MCF 10A (cell line): ENCODE measurements around the gene CDK5RAP3. TPM values are rescaled to one million over a fixed set of nuclear protein-coding genes. Genes with fewer than 3 reads are reported as not detected.

Experiments used
- BruUV-seq: library from RNA; stranded (reverse); fragments of 400-500 nt; replicated peaks from 2 replicates; lab custom pipeline; 2021; lab: Mats Ljungman, UMichigan
- CTCF ChIA-PET: fragments of 300-600 bp; sonication (Branson Sonifier 250); formaldehyde crosslinking; extraction: SDS; loops from one replicate; lab custom pipeline; 2021; ENCODE audit warnings: antibody characterized with exemption, inconsistent platforms; lab: Yijun Ruan, JAX
- POLR2A ChIA-PET: fragments of 300-600, 350-650 bp; sonication (Branson Sonifier 250); formaldehyde crosslinking; extraction: SDS; loops from one replicate; lab custom pipeline; 2020; ENCODE audit warnings: antibody characterized with exemption, inconsistent platforms; lab: Yijun Ruan, JAX
- DNase-seq: peaks from one replicate; pipeline ENCODE4 v3.0.0-alpha.2; 2018; ENCODE audit not compliant: unreplicated experiment
- H3K27ac Mint-ChIP-seq: one replicate; pipeline ENCODE4 v1.8.0; 2022; ENCODE audit warnings: mild to moderate bottlenecking, low read depth, mixed read lengths; ENCODE audit not compliant: unreplicated experiment
- H3K27me3 Mint-ChIP-seq: one replicate; pipeline ENCODE4 v1.8.0; 2022; ENCODE audit warnings: mixed read lengths; ENCODE audit not compliant: insufficient read depth, unreplicated experiment
- H3K36me3 Mint-ChIP-seq: one replicate; pipeline ENCODE4 v1.8.0; 2022; ENCODE audit warnings: mild to moderate bottlenecking, moderate library complexity, mixed read lengths; ENCODE audit not compliant: insufficient read depth, unreplicated experiment
- H3K4me1 Mint-ChIP-seq: one replicate; pipeline ENCODE4 v1.8.0; 2022; ENCODE audit warnings: mixed read lengths; ENCODE audit not compliant: insufficient read depth, unreplicated experiment
- H3K4me3 Mint-ChIP-seq: one replicate; pipeline ENCODE4 v1.8.0; 2022; ENCODE audit warnings: mild to moderate bottlenecking, moderate library complexity, mixed read lengths; ENCODE audit not compliant: unreplicated experiment
- H3K9me3 Mint-ChIP-seq: one replicate; pipeline ENCODE4 v1.8.0; 2022; ENCODE audit warnings: mixed read lengths; ENCODE audit not compliant: unreplicated experiment
- intact Hi-C: fragments of 100-400 bp; cut with micrococcal nuclease; formaldehyde crosslinking; loops from 2 replicates; pipeline ENCODE4 v1.14.1; 2022
- total RNA-seq: library from RNA; stranded (reverse); gene quantifications from 2 replicates; pipeline ENCODE4 v1.2.3, GENCODE V29; 2022
- TF ChIP-seq, protein P1 (sequence below): fragments of 200-600 bp; IDR thresholded peaks from one replicate; pipeline ENCODE4 v1.8.0; 2022; ENCODE audit warnings: antibody characterized with exemption, mild to moderate bottlenecking; ENCODE audit not compliant: unreplicated experiment

CDK5RAP3 gene
- total RNA-seq, 1 experiment from 2014 or later: 132 TPM

DNA sequence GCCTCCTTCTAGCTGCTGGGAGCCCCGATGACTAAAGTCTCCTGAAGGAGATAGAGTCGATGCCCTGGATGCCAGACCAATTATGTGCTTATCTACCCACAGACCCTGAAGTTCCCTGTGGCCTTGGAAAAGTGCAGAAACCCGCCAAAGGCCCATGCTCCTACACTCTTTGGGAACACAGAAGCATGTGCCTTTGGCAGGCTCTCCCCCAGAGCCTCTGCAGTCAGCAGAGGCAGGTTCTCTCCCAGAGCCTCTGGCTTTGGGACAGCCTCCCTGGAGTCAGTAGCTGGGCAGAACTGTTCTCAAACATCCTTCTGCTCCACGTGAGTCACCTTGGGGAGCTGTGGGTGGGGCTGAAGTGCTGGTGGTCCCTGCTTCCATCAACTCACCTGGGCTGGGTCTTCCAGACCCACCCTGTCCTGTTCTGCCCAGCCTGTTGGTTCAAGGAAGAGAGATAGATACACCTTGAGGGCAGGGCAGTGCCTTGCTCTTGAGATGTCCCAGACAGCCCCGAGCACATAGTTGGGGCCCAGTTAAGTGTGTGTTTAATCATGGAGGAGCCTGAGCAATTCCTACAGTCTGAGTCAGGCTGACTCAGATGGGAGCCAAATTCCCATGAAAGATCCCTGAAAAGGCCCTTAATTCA lies 3.2 kb upstream of the CDK5RAP3 start:
- ChIA-PET CTCF (interaction anchor here (0.6 to 11.2 kb wide), 6 partner anchors 17 to 235 kb away, joined by 3 to 336 read pairs (median 4); partner anchors contain the start of gene PRR15L), POLR2A (interaction anchor here (0.6 to 9.4 kb wide), 6 partner anchors 14 to 84 kb away, joined by 3 to 256 read pairs (median 6); partner anchors contain the start of genes PNPO, PRR15L and SP2)
- intact Hi-C loops: no loop called here
- H3K27ac Mint-ChIP-seq: peak overlapping the region; percentile 90
- H3K4me1 Mint-ChIP-seq: peaks cover 31% of the 10 kb centered on the region
- H3K36me3 Mint-ChIP-seq: peaks cover 10% of the 10 kb centered on the region
- no peaks in the 10 kb centered on the region for H3K27me3 Mint-ChIP-seq
- DNase-seq: peak; percentile 80
- H3K4me3 Mint-ChIP-seq: no peak overlapping the region
- TF ChIP-seq, protein P1, sequence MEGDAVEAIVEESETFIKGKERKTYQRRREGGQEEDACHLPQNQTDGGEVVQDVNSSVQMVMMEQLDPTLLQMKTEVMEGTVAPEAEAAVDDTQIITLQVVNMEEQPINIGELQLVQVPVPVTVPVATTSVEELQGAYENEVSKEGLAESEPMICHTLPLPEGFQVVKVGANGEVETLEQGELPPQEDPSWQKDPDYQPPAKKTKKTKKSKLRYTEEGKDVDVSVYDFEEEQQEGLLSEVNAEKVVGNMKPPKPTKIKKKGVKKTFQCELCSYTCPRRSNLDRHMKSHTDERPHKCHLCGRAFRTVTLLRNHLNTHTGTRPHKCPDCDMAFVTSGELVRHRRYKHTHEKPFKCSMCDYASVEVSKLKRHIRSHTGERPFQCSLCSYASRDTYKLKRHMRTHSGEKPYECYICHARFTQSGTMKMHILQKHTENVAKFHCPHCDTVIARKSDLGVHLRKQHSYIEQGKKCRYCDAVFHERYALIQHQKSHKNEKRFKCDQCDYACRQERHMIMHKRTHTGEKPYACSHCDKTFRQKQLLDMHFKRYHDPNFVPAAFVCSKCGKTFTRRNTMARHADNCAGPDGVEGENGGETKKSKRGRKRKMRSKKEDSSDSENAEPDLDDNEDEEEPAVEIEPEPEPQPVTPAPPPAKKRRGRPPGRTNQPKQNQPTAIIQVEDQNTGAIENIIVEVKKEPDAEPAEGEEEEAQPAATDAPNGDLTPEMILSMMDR: no peak
- H3K9me3 Mint-ChIP-seq: no peaks in the 10 kb centered on the region
- BruUV-seq: no TSS peak

DNA sequence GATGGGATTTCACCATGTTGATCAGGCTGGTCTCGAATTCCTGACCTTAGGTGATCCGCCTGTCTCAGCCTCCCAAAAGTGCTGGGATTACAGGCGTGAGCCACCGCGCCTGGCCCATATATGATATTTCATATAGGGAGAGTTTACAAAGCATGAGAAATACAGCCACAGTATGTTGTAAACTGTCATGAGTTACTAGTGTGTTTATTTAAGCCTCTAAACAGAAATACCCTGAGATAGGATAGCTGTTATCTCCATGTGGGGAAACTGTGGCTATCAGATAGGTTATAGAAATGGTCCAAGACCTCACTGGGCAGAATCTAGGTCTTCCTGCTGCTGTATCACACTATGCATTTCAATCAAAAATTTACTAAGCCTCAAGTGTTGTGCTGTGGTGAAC lies 2.1 kb upstream of the CDK5RAP3 start:
- Mint-ChIP-seq H3K9me3 (no peaks in the 10 kb centered on the region), H3K36me3 (peaks cover 21% of the 10 kb centered on the region), H3K27me3 (no peaks in the 10 kb centered on the region), H3K4me1 (peaks cover 31% of the 10 kb centered on the region), H3K4me3 (no peak overlapping the region), H3K27ac (no peak overlapping the region)
- no peak for DNase-seq
- BruUV-seq: no TSS peak
- intact Hi-C loops: no loop called here
- CTCF ChIA-PET: interaction anchor here (0.6 to 11.2 kb wide), 5 partner anchors 9 to 86 kb away, joined by 3 to 336 read pairs (median 3); partner anchors contain the start of gene PRR15L
- TF ChIP-seq, protein P1: no peak
- POLR2A ChIA-PET: interaction anchor here (0.7 to 9.4 kb wide), 5 partner anchors 16 to 132 kb away, joined by 3 to 256 read pairs (median 18); partner anchors contain the start of genes PNPO, PRR15L and SP2

DNA sequence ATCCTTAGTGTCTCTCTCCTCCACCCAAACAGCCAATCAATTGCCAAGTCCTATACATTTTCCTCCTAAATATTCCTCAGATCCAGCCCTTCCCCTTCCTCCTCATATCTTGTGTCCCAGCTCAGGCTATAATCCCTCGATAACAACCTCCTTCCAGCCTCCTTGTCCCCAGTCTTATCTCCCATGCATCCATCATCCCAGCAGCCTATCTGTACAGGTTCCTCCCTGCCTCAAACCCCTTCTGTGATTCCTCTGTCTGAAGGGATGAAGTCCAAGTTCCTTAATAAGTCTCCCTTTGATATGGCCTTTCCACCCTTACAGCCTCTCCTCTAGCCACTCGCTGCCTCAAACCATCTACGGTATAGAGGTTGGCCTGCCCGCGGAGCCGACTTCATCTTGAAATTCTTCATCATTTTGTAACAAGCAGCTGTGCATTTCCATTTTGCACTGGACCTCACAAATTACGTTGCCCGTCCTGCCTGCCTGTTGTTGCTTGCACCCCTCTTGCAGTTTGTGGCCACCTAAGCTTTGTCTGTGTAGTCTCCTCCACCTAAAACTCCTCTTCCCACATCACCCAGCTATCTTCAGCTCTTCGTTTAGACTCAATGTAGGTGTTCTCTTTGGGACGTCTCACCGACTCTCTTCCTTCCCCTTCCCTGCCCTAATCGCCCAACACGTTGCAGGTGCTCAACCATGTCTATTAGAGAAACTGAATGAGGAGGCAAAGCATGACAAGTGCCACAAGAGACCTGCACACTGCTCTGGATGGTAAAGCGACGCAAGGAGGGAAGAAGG lies 786 bp upstream of the CDK5RAP3 start:
- peak overlapping the region; percentile 94 for H3K4me3 Mint-ChIP-seq
- ChIA-PET CTCF (interaction anchor here (0.5 to 11.2 kb wide), 19 partner anchors 11 to 129 kb away, joined by 3 to 336 read pairs (median 4); partner anchors contain the start of genes PNPO, PRR15L, SCRN2 and SP6), POLR2A (interaction anchor here (0.6 to 9.4 kb wide), 24 partner anchors 8 to 204 kb away, joined by 3 to 256 read pairs (median 6); partner anchors contain the start of genes LRRC46, MRPL10, NFE2L1 and PNPO)
- H3K4me1 Mint-ChIP-seq: peaks cover 31% of the 10 kb centered on the region
- H3K27me3 Mint-ChIP-seq: no peaks in the 10 kb centered on the region
- BruUV-seq: no TSS peak
- peak overlapping the region; percentile 88 for H3K27ac Mint-ChIP-seq
- TF ChIP-seq, protein P1: no peak
- peaks cover 28% of the 10 kb centered on the region for H3K36me3 Mint-ChIP-seq
- no peaks in the 10 kb centered on the region for H3K9me3 Mint-ChIP-seq
- DNase-seq: no peak
- intact Hi-C loops: loop anchor here (1.0 to 2.0 kb wide), 2 partner anchors 21 to 73 kb away; partner anchors contain the start of gene SP2
